Activated naive CD4-positive, alpha-beta T cell treated with anti-CD3 and anti-CD28 coated beads, Interleukin-2, amount 50 U/mL, for 24 hours (primary cell): ENCODE results near the gene CLIC1.

Source experiments
- H3K27ac Mint-ChIP-seq: one replicate; pipeline ENCODE4 v1.8.0; 2021; ENCODE audit warnings: mild to moderate bottlenecking, mixed read lengths
- H3K27me3 Mint-ChIP-seq: one replicate; pipeline ENCODE4 v1.8.0; 2021; ENCODE audit warnings: mixed read lengths
- H3K36me3 Mint-ChIP-seq: one replicate; pipeline ENCODE4 v1.8.0; 2021; ENCODE audit warnings: mixed read lengths
- H3K4me1 Mint-ChIP-seq: one replicate; pipeline ENCODE4 v1.8.0; 2021; ENCODE audit warnings: mixed read lengths
- H3K4me3 Mint-ChIP-seq: one replicate; pipeline ENCODE4 v1.8.0; 2021; ENCODE audit warnings: mild to moderate bottlenecking, mixed read lengths
- H3K9me3 Mint-ChIP-seq: one replicate; pipeline ENCODE4 v1.8.0; 2021; ENCODE audit warnings: mixed read lengths

CLIC1 gene

DNA sequence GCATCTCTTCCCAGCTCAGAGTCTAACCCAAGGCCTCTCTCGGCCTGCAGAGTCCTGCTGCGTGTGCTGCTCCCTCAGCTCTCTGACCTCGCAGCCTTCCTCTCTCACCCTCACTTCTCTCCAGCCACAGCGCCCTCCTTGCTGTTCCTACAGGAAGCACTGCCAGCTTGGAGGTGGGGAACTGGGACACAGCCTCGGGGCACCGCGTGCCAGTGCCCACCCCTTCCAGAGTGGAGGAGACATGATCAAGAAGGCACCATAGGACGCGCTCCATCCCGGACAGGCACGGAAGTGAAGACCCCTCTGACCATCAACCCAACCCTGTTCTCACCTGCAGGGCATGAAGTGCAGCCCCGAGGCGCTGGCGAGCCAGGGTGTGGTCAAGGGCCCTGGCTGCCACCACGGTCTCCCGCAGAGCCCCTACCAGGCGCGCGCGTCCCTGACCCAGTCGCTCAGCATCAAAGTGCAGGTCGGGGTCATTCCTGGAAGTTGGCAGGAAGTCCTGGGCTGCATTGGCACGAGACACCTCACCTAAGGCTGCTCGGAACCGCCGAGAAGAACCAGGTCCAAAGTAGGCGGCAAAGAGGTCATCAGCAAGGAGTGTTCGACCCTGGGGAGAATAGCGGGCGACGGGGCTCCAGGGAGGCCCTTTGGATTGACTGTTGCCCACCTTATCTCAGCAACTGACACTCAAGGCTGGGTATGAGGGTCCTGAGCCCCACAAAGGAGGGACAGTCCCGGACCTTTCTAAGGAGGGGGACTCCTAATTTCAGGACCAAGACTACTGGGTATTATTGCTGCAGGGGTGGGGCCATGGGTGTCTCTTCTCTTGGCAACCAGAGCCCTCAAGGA is 39.5 kb upstream of the CLIC1 start:
- H3K4me3 Mint-ChIP-seq: no peak overlapping the region

GRCh38 chr6:31775184-31775583 is 38.9 kb upstream of the CLIC1 start:
- Mint-ChIP-seq H3K27ac (no peak overlapping the region), H3K4me1 (peaks cover 42% of the 10 kb centered on the region)

More for the DNA sequence above, 39.5 kb upstream of the CLIC1 start:
- peaks cover 1% of the 10 kb centered on the region for H3K36me3 Mint-ChIP-seq
- H3K27me3 Mint-ChIP-seq: no peaks in the 10 kb centered on the region
- peaks cover 42% of the 10 kb centered on the region for H3K4me1 Mint-ChIP-seq
- H3K9me3 Mint-ChIP-seq: no peaks in the 10 kb centered on the region
- no peak overlapping the region for H3K27ac Mint-ChIP-seq

GRCh38 chr6:31771992-31772358 is 35.6 kb upstream of the CLIC1 start:
- Mint-ChIP-seq H3K4me1 (peaks cover 39% of the 10 kb centered on the region), H3K36me3 (no peaks in the 10 kb centered on the region), H3K27me3 (no peaks in the 10 kb centered on the region), H3K9me3 (no peaks in the 10 kb centered on the region), H3K27ac (no peak overlapping the region), H3K4me3 (peak overlapping the region; percentile 11)

More at GRCh38 chr6:31775184-31775583, 38.9 kb upstream of the CLIC1 start:
- no peaks in the 10 kb centered on the region for H3K9me3 Mint-ChIP-seq
- H3K4me3 Mint-ChIP-seq: no peak overlapping the region
- H3K27me3 Mint-ChIP-seq: no peaks in the 10 kb centered on the region
- H3K36me3 Mint-ChIP-seq: no peaks in the 10 kb centered on the region

GRCh38 chr6:31770860-31771259 is 34.5 kb upstream of the CLIC1 start:
- Mint-ChIP-seq H3K9me3 (no peaks in the 10 kb centered on the region), H3K4me1 (peaks cover 28% of the 10 kb centered on the region), H3K27me3 (no peaks in the 10 kb centered on the region), H3K36me3 (no peaks in the 10 kb centered on the region), H3K27ac (peak overlapping the region; percentile 51), H3K4me3 (no peak overlapping the region)

DNA sequence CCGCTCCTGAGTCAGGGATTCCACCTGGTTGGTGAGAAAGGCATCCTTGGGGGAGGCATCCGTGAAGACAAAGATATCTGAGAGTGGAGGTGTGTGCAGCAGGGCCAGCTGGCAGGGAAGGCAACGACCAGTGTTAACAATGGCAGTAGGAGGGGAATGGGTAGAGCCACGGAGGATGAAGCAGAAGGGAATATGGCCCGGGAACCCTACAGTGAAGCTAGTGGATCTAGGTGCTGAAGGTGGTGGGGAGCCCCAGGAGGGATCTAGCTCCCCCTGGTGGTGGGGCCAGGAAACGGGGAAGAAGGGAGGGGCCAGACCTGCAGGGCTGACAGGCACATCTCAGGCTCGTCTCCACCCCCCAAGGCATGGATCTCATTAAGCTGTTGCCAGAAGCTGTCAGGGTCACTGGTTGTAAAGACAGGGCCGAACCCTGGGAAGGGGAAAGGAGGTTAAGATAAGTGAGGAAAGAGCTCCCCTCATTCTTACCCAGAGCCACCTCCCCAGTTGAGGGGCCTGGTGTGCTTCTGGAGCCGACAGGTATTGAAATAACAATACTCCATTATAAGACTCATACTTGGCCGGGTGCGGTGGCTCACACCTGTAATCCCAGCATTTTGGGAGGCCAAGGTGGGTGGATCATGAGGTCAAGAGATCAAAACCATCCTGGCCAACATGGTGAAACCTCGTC is 33.5 kb upstream of the CLIC1 start:
- Mint-ChIP-seq H3K27ac (no peak overlapping the region), H3K36me3 (no peaks in the 10 kb centered on the region), H3K9me3 (no peaks in the 10 kb centered on the region), H3K4me3 (peak overlapping the region; percentile 23), H3K4me1 (peaks cover 22% of the 10 kb centered on the region), H3K27me3 (no peaks in the 10 kb centered on the region)

DNA sequence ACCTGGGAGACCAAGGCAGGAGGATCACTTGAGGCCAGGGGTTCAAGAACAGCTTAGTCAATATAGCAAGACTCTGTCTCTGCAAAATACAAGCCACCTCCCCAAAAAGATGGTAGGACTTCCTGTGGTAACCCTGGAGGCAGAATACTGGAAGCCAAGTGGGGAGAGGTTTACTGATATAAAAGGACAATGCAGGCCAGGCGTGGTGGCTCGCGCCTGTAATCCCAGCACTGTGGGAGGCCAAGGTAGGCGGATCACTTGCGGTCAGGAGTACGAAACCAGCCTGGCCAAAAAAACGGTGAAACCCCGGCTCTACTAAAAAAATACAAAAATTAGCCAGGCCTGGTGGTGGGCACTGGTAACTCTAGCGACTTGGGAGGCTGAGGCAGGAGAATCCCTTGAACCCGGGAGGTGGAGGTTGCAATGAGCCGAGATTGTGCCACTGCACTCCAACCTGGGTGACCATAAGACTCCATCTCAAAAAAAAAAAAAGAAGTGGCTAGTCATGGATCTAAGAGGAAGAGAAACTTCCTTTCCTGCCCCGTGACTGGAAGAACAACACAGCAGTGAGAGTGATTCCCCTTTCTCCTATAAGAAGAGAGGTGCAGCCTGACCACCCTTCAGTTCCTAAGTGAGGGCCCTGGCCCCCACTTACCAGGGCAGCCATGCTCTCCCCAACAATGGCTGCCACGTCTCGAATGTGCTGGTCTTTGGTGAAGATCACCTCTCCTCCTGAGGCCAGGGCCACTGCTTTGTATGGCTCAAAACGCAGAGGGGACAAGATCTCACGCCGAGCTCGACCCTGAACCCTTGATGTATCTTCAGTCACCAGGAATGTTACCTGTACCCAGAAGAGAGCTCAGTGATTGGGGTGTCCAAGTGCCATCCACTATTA is 32.3 kb upstream of the CLIC1 start:
- H3K4me3 Mint-ChIP-seq: no peak overlapping the region
- peaks cover 23% of the 10 kb centered on the region for H3K4me1 Mint-ChIP-seq
- H3K36me3 Mint-ChIP-seq: no peaks in the 10 kb centered on the region
- no peaks in the 10 kb centered on the region for H3K9me3 Mint-ChIP-seq
- no peak overlapping the region for H3K27ac Mint-ChIP-seq
- H3K27me3 Mint-ChIP-seq: no peaks in the 10 kb centered on the region

DNA sequence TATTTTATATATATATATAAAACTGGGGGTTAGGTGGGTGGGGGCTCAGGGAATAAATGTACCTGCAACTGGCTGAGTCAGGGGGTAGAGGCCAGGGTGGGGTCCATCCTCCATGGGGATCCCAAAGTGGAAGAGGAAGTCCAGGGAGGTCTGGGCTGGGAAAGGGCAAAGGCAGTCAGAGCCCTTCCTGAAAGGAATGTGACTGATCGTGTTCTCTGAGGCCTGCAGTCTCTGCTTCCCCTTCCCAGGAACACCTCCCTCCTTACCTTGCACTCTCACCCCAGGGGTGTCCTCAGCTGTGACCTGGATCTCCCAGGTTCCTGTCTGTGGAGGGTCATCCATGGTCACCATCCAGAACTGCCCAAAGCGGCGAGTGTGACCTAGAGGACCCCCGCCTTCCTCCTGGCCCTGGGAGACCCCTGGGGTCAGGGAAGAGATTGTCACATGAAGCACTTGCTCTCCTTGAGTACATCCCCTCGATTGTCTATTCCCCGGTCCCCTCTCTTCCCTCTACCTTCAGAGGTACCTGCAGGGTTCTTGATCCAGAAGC is 30.8 kb upstream of the CLIC1 start:
- H3K4me1 Mint-ChIP-seq: peaks cover 17% of the 10 kb centered on the region
- H3K4me3 Mint-ChIP-seq: no peak overlapping the region
- peaks cover 2% of the 10 kb centered on the region for H3K36me3 Mint-ChIP-seq
- no peak overlapping the region for H3K27ac Mint-ChIP-seq
- H3K9me3 Mint-ChIP-seq: no peaks in the 10 kb centered on the region
- H3K27me3 Mint-ChIP-seq: no peaks in the 10 kb centered on the region

DNA sequence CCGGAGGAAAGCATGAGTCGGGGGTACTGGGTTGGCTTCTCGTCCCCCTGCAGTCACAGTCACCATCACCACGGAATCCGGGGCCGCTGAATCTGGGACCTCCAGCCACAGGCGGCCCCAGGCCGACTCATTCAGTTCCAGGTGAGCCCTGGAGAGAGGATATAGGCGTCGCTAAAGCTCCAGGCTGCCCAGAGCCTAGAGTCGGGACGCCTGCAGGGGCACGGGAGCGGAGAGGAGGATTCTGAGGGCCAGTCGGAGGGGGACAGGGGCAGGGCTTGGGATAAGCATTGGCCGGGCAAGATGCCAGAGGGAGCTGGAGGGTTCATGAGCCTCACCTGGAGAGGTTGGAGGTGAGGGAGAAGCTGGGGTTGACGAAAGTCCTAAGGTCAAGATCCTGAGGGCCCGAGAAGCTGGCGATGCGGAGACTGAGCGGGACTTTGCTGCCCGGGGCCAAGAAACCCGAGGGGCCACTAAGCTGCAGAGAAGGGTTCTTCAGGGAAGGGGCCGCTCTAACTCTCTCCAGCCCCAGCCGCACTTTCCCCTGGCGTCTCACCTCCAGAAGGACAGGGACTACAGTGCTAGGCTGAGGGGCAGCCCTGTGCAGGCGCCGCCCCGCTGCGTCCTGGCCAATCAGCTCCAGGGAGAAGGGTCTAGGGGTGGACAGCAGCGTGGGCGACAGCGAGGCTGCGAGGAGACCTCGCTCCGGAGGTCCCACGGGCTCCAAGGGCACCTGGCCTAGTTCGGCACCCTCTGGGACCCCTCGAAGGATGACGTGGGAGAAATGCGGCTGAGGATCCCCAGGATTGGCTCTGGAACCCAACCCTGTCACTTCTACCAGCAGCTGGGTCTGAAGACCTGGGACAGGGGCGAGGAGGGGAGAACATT is 29.8 kb upstream of the CLIC1 start:
- Mint-ChIP-seq H3K36me3 (peaks cover 5% of the 10 kb centered on the region), H3K9me3 (no peaks in the 10 kb centered on the region), H3K4me1 (peaks cover 12% of the 10 kb centered on the region), H3K27ac (no peak overlapping the region), H3K4me3 (no peak overlapping the region), H3K27me3 (no peaks in the 10 kb centered on the region)

- Mint-ChIP-seq H3K36me3 (peaks cover 5% of the 10 kb centered on the region), H3K27ac (no peak overlapping the region), H3K27me3 (no peaks in the 10 kb centered on the region), H3K4me1 (peaks cover 10% of the 10 kb centered on the region), H3K9me3 (no peaks in the 10 kb centered on the region), H3K4me3 (no peak overlapping the region)
These were observed 29.2 kb upstream of the CLIC1 start for GRCh38 chr6:31765559-31765909.

- H3K9me3 Mint-ChIP-seq: no peaks in the 10 kb centered on the region
- H3K27me3 Mint-ChIP-seq: no peaks in the 10 kb centered on the region
- no peak overlapping the region for H3K27ac Mint-ChIP-seq
- H3K4me1 Mint-ChIP-seq: peaks cover 3% of the 10 kb centered on the region
- no peak overlapping the region for H3K4me3 Mint-ChIP-seq
- peaks cover 13% of the 10 kb centered on the region for H3K36me3 Mint-ChIP-seq
These were observed 27.9 kb upstream of the CLIC1 start for GRCh38 chr6:31764198-31764597.

DNA sequence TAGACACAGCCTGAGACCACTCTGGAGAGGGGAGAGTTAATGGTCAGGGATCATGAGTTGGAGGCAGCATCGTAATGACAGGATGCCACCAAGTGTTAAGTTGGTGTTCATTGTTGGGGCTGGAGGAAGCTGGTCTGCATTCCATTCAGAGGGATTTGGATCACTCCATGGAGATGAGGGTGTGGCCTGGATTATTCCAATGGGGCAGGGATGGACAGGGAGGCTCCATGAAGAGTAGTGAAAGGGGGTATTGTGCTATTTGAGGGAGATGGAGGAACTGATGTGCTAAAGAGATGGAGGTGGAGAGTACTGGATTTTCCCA is 27.2 kb upstream of the CLIC1 start:
- H3K27me3 Mint-ChIP-seq: no peaks in the 10 kb centered on the region
- no peak overlapping the region for H3K4me3 Mint-ChIP-seq
- H3K27ac Mint-ChIP-seq: no peak overlapping the region
- peaks cover 3% of the 10 kb centered on the region for H3K4me1 Mint-ChIP-seq
- H3K36me3 Mint-ChIP-seq: peaks cover 15% of the 10 kb centered on the region
- H3K9me3 Mint-ChIP-seq: no peaks in the 10 kb centered on the region

GRCh38 chr6:31762878-31763618 is 26.7 kb upstream of the CLIC1 start:
- Mint-ChIP-seq H3K36me3 (peaks cover 15% of the 10 kb centered on the region), H3K27me3 (no peaks in the 10 kb centered on the region), H3K9me3 (no peaks in the 10 kb centered on the region), H3K27ac (no peak overlapping the region), H3K4me3 (no peak overlapping the region), H3K4me1 (peaks cover 3% of the 10 kb centered on the region)

DNA sequence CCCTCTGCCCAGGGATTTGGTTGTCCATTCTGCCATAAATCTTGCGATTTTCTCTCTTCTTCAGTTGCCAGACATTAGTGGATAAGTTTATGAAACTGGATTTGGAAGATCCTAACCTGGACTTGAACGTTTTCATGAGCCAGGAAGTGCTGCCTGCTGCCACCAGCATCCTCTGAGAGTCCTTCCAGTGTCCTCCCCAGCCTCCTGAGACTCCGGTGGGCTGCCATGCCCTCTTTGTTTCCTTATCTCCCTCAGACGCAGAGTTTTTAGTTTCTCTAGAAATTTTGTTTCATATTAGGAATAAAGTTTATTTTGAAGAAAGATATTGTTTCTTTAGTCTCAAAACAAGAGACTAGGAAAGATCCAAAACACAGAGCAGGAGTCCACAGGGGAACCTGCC is 26.0 kb upstream of the CLIC1 start, which contains the start of gene SAPCD1:
Gene SAPCD1, plus strand, starts transcription at position 301 of the 400 bp plus-strand sequence. CDS start 399 bp downstream, outside the sequence.
- Mint-ChIP-seq H3K4me1 (peaks cover 3% of the 10 kb centered on the region), H3K4me3 (no peak within 1 kb of the TSS), H3K27ac (no peak within 1 kb of the TSS), H3K9me3 (no peaks in the 10 kb centered on the region), H3K27me3 (no peaks in the 10 kb centered on the region), H3K36me3 (peaks cover 15% of the 10 kb centered on the region)

- Mint-ChIP-seq H3K27ac (no peak overlapping the region), H3K4me1 (peaks cover 3% of the 10 kb centered on the region), H3K4me3 (no peak overlapping the region), H3K36me3 (peaks cover 15% of the 10 kb centered on the region), H3K27me3 (no peaks in the 10 kb centered on the region), H3K9me3 (no peaks in the 10 kb centered on the region)
These were observed 25.0 kb upstream of the CLIC1 start for GRCh38 chr6:31761343-31761742.
